Fibroblast of the conjunctiva (primary cell): ENCODE data around the gene ZDHHC11B.

Experiments used
- DNase-seq: peaks from one replicate; pipeline ENCODE4 v3.0.0-alpha.2; 2010; ENCODE audit warnings: low read depth

ZDHHC11B gene

DNA sequence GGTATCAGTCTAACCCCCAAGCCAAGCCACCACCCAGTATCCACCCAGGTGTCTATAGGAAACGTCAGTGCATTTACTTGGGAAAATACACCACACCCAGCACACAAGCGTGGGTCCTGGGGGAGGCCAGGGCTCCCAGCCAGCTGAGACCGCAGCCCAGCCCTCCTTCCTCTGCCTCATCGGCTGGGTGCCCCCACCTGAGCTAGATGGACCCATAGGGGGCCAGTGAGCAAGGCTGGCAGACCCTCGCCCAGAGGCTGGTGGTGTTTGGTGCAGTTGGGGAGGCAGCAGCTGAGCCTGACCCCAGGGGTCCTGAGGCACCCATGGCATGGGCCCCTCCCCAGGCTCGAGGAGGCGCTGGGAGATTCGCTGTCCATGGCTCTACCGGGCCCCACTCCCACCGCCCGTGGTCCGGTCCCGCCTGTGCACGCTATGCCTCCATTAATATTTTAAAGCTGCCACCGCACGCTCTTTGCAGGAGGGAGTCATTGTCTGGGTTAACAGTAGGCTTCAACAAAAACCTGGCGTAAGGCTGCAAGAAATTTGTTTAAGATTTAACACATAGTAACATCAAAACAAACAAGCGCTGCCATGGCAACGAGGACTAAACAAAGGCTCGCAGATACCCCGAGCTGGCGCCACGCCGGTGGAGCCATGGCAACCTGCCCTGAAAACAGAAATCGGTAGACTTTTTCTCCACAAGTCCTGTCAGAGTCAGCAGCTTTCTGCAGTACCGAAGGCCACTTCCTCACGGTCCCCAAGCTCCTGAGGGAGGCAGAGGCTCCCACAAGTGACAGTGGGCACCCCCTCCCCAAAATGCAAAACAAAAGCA lies 112.0 kb downstream of the ZDHHC11B start:
- peak; percentile 77 for DNase-seq

DNA sequence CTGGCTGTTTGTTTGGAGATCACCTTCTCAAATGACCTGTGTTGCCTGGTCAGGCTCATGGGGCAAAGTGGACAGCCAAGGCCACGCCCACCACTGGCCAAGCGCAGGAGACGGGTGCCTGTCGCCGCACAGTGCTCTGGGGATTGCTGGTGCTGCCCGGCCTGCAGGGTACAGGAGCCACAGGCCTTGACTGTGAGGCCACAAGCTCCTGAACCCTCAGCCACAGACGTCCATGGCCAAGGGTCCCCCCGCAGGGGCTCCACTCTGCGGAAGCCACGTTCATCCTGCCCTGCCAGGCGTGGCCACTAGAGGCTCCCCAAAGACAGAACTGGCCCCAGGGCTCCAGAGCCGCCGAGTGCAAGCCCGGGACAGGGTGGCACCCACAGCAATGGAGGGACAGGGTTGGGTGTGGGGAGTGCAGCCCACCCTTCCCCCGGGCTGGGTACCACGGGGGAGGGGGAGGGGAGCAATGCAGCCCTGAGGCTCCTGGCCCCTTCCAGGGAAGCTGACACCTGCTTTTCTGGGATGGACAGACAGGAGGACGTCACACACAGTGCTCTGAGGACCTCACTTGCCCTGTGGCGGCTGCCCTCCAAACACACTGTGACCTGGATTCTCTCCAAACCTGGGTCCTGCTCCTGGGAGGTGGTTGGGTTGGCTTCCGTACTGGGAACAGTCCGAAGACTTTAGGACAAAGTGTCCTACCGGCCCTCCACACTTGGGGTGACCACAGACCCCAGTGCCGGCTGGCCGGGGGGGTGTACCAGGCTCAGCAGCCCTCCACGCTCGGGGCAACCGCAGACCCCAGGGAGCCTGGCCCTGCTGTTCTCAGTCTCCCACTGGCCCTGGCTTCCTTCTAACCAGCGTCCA lies 112.8 kb downstream of the ZDHHC11B start:
- DNase-seq, result peak; percentile 18

GRCh38 chr5:670396-671270 lies 113.9 kb downstream of the ZDHHC11B start:
- no peak for DNase-seq

DNA sequence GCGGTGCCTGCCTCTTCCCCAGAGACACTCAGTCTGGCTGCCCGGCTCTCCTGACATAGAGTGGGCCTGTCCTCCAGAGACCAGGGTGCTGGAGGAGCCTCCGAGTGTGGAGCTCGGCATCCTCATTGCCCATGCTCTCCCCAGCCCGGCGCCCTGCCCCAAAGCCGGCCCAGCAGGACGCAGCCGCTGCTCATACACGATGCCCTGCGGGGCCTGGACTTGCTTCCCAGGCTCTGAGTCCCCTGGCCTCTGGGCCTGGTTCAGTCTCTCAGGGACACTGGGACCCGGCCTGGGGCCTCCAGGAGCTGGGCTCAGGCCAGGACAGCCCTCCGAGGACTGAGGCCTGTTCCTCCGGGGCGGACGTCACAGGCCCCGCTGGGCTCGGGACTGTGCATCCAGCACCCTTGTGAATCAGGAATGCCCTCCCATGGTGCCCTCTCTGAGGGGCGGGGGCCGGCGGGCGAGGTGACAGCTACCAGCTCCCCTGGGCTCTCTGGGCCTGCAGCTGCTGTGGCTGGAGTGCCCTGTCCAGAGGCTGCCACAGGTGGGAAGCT lies 114.6 kb downstream of the ZDHHC11B start:
- no peak for DNase-seq

DNA sequence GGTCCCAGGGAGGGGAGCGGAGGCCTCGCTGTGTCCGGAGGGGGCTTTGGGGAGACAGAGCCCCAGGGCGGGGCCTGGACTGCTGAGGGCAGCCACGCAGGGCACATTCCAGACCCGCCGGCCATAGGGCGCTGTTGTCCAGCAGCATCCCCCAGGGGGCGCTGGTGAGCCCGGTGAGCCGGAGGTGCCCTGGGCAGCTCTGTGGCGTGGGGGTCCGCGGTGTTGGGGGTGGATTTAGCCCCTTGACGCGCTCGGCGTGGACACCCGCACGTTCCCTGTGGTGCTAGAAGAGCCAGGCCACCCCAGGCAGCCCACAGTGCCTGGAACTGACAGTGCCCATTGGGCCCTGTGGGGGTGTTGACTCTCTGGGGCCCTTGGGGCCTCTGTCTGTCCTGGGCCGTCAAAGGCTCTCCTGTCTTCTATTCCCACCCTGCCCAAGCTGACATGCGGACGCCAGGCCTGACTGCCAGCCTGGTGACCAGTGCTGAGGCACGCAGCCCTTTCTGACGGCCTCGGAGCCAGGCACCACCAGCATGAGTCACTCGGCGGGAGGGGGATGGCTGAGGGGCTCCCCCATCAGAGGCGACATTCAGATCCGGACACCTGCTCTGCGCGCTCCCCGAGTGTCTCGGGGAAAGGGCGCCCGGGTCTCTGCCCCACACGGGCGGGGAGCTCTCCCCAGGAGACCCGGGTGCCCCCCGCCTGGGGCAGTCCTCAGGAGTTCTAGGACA lies 115.3 kb downstream of the ZDHHC11B start:
- DNase-seq, result no peak

DNA sequence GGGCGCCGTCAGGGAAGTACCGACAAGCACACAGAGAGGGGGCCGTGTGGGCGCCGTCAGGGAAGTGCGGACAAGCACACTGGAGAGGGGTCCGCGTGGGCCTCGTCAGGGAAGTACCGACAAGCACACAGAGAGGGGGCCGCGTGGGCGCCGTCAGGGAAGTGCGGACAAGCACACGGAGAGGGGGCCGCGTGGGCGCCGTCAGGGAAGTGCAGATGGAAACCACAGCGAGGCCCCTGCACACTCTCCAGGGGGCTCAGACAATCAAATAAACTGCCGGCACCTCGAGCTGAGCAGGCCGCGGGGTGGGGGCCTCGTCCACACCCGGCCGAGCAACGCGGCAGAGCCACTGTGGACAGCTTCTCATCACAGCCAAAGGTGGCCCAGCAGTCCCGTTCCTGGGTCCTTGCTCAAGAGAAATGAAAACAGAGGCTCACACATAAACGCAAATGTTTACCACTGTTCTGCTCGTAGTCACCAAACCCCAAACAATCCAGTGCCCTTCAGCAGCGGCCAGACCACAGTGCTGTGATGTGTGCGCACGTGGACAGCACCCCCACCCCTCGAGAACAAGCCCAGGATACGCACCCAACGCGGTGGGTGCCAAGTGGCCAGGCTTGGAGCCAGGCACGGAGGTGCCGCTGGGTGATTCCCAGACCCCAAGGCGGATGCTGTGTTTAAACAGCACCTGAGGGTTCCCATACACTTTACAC lies 116.1 kb downstream of the ZDHHC11B start:
- no peak for DNase-seq

- no peak for DNase-seq
These were observed 117.6 kb downstream of the ZDHHC11B start for GRCh38 chr5:666816-667498.

DNA sequence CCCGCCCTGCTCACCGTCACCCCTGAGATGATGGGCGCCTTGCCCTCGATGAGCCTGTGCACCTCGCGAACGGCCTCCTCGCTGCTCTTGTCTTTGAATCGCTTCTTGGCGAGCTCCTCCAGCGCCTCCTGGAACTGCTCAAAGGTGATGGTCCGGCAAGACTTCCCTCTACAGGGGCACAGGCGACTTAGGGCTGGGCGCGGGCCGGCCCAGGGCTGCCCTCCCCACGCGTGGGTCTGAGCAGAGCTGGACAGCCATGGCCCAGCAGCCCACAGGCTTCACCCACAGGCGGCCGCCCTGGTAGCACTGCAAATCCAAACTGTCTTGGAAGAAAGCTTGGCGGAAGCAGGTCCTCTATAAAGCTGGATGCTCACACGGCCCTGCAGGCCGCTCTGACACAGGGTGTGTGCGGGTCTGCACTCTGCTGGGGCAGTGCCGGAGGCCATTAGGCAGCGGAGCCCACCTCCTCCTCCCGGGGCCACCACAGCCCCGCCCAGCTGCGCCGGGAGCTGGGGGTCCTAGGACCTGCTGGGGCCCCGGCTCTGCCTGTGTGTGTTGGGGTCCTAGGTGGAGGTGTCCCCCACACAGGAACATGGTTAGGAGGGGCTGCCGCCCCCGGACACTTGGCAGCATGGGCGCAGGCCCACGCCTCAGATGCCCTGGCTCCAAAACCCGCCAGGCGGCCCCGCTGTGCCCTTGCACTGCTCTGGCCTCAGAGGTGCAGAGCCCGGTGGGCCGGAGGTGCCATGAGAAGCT lies 118.4 kb downstream of the ZDHHC11B start:
- no peak for DNase-seq

DNA sequence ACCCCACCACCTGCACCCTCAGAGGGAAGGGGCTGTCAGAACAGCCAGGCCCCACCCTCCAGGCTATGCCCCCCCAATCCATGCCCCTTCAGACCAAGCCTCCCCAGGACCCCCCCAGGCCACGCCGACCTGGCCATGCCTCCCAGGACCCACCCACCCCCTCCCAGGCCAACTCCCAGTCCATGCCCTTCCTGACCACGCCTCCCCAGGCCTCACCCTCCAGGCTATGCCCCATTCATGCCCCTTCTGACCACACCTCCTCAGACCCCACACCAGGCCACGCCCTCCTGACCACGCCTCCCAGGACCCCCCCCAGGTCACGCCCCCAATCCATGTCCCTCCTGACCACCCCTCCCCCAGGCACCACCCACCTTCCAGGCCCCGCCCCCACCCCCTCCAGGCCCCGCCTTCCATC lies 119.0 kb downstream of the ZDHHC11B start:
- no peak for DNase-seq

DNA sequence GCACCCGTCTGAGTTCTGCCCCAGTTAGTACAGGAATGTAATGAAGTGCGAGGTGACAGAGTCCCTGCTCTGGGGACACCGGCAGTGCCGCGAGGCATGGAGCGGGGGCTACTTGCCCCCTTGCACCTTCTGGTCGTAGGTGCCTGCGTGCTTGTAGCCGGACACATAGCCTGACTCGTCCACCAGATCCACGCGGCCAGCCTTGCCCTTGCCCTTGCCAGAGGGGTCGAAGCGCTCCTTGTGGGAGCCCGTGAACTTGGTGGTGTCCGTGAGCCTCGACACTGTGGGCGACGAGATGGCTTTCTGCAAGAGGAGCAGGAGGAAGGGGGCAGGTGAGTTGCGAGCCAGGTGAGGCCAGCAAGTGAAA lies 119.6 kb downstream of the ZDHHC11B start:
- DNase-seq, result no peak

DNA sequence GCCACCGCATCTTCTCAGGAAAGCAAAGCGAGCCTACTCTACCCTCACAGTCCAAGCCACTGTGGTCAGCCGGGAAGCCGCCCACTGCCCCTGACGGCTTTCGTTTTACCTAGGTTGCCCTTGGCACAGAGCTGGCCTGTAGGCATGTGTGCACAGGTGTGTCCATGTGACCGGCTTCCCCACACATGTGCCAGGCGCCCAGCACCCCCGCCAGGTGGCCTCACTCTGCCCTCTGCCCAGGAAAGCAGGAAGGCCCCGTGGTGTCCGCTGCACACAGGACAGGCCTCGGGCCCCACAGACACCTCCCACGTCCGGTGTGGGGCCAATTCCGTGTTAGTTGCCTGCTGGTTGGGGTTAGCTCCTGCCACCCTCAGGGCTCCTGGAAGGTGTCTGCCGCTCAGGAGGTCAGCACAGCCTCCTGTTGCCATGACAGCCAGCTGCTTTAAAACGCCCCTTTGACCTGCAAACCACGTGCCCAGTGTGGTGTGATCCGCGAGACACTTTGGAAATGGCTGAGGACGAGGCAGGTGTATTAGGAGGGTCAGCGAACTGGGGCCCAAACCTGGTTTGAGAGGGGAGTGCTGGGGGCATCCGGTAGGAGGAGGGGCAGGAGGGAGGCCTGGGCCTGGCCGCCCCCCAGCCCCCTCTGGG lies 120.1 kb downstream of the ZDHHC11B start:
- DNase-seq, result no peak

- no peak for DNase-seq
These were observed 120.8 kb downstream of the ZDHHC11B start for GRCh38 chr5:663436-664342.

- DNase-seq, result no peak
These were observed 121.6 kb downstream of the ZDHHC11B start for GRCh38 chr5:662751-663435.

DNA sequence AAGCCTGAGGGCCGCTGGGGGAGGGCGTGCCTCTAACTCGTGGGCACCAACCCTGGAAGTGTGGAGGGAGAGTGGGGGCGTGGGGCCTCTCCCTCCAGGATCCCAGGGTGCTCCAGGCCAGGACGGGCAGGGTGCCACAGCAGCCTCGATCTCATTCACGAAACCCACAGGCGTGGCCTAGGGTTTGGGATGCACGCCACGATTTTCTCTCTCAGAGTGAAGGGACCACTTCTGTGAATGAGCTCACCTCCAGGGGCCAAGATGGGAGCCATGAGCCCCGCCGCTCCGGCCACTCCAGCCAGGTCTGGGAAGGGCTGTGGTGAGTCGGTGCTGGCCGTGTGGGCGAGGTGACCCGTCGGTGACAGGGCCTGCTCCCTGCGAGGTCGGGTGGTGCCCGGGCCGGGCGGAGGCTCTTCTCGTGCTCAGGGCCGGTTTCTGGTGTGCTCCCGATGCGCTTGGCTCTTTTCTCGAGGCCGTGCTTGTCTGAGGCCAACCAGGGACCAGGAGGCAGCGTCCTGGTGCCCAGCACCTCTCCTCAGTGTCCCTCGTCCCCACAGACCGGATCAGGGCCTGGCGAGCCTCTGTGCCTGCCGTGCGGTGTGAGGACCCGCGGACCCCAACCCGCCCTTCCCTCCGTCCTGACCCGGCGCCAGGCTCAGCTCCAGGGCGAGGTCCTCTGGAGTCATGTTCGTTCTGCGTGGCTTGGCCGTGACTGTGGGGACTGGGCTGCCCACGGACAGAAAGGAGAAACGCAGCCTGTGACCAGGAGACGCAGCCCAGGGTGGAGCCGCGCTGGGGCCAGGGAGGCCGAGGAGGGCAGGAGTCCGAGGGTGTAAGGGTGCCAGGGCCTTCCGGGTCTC lies 122.4 kb downstream of the ZDHHC11B start:
- no peak for DNase-seq

GRCh38 chr5:660491-661030 lies 124.0 kb downstream of the ZDHHC11B start:
- DNase-seq, result no peak
